HG02943 (cell line): ENCODE results near the gene UTP4.

Experiments
- ATAC-seq: cut with Tn5 transposase; IDR thresholded peaks from one replicate; pipeline ENCODE4 v1.9.1; 2021; ENCODE audit warnings: mild to moderate bottlenecking, low read depth, moderate library complexity; ENCODE audit not compliant: unreplicated experiment

The UTP4 gene

GRCh38 chr16:69169607-69170352, 37.3 kb downstream of the UTP4 start:
- ATAC-seq = no peak

GRCh38 chr16:69171325-69172084, 39.1 kb downstream of the UTP4 start:
- ATAC-seq = no peak

DNA sequence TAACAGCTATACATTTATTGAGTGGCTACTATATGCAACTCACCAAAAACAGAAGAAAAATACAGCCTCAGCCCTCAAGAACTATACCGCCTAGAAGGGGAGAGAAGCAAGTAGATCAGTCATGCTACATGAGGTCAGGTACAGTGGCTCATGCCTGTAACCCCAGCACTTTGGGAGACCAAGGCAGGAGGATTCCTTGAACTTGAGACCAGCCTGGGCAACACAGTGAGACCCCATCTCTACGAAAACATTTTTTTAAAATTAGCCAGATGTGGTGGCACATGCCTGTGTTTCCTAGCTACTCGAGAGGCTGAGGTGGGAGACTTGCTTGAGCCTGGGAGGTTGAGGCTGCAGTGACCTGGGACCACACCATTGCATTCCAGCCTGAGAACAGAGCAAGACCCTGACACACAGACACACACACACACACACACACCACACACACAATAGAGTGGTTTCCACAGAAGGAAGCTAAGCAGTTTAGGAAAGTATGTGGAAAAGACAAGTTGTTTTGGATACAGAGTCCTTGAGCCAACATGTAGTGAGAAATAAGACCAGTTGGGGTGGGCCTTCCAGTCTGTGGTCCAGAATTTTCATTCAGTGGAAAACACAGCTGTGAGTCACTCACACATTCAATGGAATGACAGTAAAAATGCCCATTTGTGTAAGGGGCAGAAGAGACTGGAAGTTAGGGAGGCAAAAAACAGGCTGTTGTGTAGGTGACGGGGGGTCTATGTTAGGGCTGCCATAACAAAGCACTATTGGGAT, 43.8 kb downstream of the UTP4 start:
- no peak for ATAC-seq

DNA sequence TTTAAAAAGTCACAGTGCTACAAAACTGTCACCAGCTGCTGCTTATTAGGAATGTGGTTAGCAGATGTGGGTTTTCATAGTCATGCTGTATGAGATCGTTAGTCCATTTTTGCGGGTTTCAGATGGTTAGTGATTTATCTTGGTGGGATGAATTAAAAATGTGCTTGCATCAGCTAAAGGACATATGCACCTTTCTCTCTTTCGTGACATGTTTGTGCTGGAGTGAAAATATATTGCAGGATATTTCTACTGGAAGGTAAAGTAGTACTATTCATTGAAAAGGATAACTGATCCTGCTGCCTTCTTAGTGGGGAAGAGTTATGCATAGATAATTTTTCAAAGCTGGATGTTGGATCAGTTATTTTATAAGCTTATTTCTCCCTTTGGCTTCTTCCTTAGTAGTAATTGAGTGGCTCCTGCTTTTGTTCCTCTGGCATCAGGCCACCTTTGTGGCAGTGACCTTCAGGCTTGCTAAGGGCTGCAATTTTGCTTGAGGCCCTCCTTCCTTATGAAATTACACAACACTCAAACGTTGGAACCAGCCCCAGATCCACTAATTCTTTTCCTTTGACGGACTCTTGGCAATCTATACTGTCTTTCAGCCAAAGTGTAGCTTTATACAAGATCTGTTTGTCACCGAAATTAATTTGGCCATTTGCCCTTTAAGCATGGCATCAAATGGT, 47.0 kb downstream of the UTP4 start:
- ATAC-seq = no peak

DNA sequence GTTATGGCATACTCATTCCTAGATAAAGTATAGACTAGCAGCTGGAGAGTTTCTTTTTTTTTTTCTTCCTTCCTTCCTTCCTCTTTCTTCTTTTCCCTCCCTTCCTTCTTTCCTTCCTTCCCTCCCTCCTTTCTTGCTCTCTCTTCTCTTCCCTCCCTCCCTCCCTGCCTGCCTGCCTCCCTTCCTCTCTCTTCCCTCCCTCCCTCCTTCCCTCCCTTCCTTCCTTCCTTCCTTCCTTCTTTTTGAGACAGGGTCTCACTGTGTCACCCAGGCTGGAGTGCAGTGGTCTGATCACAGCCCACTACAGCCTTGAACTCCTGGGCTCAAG, 47.5 kb downstream of the UTP4 start:
- ATAC-seq = no peak

GRCh38 chr16:69182730-69183416, 50.4 kb downstream of the UTP4 start:
- ATAC-seq = no peak

- ATAC-seq = peak; percentile 79
These were observed 54.4 kb downstream of the UTP4 start, which contains the start of gene SNTB2 for GRCh38 chr16:69186642-69187445. Gene SNTB2 (plus strand): TSS chr16:69187164. CDS start chr16:69187167, 3 bp downstream.

- ATAC-seq = peak; percentile 21
These were observed 55.2 kb downstream of the UTP4 start for GRCh38 chr16:69187446-69188235.

DNA sequence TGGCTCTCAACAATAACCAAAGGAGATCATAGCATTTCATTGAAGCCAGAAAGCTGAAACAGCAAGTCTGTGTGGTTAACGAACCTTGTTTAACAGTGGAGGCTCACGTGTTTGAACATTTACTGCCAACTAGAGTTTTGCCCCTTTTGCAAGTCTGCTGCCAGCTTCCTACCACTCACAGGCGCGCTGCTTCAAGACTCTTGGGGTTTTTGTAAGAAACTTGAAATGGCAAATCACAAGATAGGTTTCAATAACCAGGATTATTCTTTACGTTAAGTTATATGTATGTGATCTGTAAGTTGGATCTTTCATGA, 55.7 kb downstream of the UTP4 start:
- ATAC-seq = no peak

DNA sequence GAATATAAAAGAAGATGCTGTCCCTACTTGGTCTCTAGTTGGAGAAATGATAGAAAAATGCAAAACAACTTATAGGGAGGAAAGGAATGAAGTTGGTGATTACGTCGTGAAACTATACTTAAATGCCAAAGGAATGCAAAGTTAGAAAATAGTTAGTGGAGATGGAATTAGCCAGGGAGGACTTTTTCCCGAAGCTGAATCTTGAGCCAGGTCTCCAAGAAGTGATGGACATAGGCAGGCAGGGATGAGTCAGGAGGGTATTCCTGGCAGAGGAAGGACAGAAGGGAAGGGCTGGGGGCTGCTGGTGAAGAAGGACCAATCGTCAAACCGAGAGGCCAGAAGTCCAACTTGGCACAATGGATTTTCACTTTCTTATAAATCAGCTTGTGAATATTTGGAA, 56.3 kb downstream of the UTP4 start:
- no peak for ATAC-seq

DNA sequence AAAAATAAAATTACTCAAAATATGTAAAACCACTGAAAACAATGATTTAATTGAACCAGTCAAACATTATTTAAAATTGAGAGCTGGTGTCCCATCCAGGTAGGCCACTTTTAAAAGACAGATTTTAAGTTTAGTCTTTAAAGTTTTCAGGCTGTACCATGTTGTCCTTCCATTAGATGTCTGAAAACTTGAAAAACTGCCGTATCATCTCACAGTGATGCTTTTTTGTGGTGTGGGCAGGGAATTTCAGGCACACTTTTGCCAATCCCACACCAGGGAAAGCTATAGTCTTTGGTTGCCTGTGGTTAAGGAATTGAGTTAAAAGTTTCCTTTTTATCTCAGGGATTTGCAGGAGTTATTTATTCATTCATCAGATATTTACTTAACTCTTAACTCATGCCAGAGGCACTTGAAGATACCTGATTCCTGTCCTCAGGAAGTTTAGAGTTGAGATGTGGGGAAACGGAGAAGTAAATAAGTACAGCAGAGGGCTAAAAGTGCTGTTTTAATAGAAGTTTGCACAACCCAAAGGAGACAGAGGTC, 57.7 kb downstream of the UTP4 start:
- ATAC-seq = no peak

- no peak for ATAC-seq
These were observed 58.1 kb downstream of the UTP4 start for GRCh38 chr16:69190598-69190997.

DNA sequence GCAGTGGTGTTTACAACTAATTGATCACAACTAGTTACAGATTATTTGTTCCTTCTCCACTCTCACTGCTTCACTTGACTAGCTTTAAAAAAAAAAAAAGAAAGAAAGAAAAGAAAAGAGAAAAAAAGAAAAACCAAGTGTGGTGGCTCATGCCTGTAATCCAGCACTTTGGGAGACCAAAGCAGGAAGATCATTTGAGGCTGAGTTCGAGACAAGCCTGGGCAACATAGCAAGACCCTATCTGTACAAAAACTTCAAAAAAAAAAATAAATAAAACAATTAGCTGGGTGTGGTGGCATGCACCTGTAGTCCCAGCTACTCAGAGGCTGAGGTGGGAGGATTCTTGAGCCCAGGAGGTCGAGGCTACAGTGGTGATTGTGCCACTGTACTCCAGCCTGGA, 58.7 kb downstream of the UTP4 start:
- no peak for ATAC-seq

GRCh38 chr16:69193855-69194254, 61.4 kb downstream of the UTP4 start:
- no peak for ATAC-seq

GRCh38 chr16:69194488-69194887, 62.0 kb downstream of the UTP4 start:
- ATAC-seq = no peak

DNA sequence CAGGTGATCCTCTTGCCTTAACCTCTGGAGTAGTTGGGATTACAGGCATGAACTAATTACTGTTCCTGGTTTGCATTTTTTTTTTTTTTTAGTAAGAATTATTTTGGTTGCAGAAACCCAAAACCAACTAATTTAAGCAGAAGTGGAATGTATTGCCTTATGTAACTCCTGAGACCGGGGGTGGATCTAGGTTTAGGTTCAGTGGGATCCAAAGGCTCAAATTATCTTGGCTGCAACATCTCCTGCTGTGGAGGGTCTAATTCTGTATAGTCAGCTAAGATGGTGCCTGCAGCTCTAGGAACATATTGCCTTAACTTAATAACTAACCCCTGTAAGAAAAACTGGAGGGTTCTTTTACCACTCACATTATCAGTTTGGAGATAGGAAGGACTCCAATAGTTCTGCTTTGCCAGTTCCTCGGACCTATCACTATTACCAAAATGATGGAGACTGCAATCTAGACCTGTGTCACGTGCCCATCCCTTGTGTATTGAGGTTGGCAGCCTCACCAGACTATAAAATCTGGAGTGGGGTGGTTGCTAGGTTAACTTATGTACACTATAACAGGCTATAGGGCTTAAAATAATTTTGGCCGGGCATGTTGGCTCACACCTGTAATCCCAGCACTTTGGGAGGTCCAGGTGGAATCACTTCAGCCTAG, 63.0 kb downstream of the UTP4 start:
- ATAC-seq = no peak

DNA sequence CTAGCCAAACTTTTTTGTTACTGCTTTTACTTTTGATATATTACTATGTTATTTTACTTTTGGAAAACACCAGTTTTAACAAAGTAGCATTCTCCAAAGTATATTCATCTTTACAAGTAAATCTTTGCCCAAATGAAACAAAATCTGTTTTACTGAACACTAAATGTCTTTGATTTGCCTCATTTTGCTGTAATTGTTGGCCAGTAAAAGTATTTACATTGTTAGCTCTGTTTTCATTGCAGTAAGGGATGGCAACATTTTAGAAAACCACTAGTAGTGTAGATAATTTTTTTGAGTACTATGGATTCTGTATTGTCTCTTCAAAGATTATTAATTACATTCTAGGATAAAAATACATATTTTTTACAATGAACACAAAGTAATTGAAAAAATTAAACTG, 65.1 kb downstream of the UTP4 start:
- ATAC-seq = no peak

- ATAC-seq = no peak
These were observed 66.9 kb downstream of the UTP4 start for GRCh38 chr16:69199382-69199781.
